GM20000 (cell line): ENCODE data around the gene ASCL5.

ENCODE experiments used
- DNase-seq: peaks from one replicate; pipeline ENCODE4 v3.0.0; 2012; ENCODE audit warnings: low spot score
- TF ChIP-seq, protein P1 (sequence below): IDR thresholded peaks from 2 replicates; pipeline ENCODE4 v1.5.1; 2012; ENCODE audit warnings: mild to moderate bottlenecking, control low read depth; ENCODE audit errors: extremely low read depth, missing control alignments

ASCL5 gene

DNA sequence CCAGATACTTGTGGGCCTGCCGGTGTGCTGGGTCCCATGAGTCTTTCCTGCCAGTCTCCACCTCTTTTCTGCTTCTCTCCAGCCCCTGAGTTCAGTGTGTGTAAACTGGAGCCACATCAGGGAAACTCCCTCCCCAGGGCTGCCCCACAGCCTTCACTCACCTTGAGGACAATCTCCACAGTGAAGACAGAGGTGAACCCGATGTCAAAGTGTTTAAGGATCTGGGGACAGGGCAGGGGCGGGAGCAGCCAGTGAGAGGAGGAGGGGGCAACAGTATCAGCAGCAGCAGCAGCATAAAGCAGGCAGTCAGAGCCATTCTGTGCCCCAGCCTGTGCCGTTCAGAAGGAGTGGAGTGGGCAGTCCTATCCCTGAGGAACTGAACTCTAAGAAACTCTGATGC is 58.0 kb downstream of the ASCL5 start:
- TF ChIP-seq, protein P1, sequence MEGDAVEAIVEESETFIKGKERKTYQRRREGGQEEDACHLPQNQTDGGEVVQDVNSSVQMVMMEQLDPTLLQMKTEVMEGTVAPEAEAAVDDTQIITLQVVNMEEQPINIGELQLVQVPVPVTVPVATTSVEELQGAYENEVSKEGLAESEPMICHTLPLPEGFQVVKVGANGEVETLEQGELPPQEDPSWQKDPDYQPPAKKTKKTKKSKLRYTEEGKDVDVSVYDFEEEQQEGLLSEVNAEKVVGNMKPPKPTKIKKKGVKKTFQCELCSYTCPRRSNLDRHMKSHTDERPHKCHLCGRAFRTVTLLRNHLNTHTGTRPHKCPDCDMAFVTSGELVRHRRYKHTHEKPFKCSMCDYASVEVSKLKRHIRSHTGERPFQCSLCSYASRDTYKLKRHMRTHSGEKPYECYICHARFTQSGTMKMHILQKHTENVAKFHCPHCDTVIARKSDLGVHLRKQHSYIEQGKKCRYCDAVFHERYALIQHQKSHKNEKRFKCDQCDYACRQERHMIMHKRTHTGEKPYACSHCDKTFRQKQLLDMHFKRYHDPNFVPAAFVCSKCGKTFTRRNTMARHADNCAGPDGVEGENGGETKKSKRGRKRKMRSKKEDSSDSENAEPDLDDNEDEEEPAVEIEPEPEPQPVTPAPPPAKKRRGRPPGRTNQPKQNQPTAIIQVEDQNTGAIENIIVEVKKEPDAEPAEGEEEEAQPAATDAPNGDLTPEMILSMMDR: no peak
- DNase-seq: no peak

DNA sequence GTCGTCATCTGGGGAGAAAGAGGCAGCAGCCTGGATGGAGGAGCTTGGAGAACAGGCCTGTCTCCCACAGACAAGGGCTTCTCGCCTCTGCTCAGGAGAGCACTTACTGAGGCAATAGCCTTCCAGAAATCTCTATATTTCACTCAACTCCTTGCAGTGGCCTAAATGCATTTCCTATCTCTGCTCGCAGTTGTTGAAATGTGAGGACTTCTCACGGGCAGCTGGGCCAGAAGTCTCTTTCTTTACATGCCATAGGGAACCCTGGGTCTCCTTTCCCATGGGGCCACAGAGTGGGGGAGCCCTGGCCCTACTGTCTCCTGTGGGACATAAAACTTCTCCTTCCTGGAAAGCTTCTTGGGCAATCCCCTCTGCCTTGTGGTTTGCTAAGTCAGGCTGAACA is 60.0 kb downstream of the ASCL5 start:
- TF ChIP-seq, protein P1: no peak
- DNase-seq: no peak

DNA sequence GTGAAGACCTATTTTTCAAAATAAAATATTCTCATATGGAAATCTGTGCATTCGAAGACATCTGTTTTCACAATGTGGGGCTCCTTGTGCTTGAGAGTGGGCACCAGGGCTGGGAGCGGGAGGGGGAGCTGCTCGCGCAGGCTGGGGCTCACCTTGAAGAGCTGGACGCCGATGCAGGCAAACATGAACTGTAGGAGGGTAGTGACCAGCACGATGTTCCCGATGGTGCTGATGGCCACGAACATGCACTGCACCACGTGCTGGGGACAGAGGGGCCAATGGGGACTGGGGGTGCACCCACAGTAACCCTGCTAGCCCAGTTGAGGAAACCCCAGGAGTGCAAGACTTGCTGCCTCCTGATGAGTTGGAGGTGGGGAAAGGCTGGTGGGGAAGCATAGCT is 61.3 kb downstream of the ASCL5 start:
- no peak for DNase-seq
- TF ChIP-seq, protein P1: no peak

DNA sequence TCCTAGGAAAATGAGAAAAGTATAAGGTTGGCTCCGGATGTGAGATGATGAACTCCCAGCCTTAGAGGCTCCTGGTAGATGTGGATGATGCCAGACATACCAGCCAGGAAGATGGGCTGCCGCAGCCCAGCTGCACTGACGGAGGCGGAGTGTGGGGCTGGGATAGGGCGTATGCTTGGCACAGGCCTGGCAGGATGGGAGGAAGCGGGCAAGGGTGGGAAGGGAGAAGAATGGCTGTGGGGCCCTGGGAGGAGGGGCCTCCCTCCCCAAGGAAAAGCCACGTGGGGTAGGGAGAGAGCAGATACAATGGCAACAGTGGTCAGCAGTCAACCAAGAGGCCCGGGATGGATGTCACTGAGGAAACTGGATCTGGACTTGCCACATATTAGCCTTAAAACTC is 62.2 kb downstream of the ASCL5 start:
- TF ChIP-seq, protein P1: no peak
- no peak for DNase-seq
